HG03175 (cell line): ENCODE measurements around the gene PPP2R5B.

Experiments used
- ATAC-seq: cut with Tn5 transposase; IDR thresholded peaks from one replicate; pipeline ENCODE4 v1.9.1; 2021; ENCODE audit warnings: mild to moderate bottlenecking, moderate library complexity; ENCODE audit not compliant: unreplicated experiment

PPP2R5B gene

DNA sequence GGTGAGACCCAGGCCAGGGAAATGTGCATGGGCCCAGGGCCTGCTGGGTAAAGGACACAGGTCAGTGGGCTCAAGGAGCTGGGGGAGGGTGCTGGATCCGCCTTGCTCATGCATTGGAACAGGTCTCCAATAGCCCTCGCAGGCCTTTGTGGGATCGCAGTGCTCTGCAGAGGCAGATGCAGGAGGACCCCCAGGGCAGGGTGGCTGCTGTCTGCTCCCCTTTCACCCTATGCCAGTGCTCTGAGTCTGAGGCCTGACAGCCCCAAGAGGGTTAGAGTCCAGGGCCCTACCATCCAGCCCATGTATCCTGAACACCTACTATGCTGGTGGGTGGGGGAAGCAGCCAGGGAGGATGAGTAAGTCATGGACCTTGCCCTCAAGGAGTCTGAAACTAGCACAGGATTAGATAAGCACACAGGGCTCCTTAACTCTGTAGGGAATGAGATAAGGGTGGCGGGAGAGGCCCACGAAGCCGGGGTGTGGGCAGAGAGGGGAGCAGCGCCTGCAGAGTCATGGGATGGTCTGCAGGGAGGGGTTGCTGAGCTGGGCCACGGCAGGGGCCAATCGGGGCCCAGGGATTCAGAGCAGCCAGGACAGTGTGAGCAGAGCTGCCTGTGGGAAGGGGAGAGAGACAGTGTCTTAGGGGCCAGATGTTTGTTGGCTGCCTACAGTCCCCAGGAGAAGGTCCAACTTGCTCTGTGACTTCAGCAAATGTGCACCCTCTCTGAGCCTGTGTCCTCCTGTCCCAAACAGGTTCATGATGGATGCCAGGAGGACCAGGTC, 35.6 kb upstream of the PPP2R5B start:
- no peak for ATAC-seq

DNA sequence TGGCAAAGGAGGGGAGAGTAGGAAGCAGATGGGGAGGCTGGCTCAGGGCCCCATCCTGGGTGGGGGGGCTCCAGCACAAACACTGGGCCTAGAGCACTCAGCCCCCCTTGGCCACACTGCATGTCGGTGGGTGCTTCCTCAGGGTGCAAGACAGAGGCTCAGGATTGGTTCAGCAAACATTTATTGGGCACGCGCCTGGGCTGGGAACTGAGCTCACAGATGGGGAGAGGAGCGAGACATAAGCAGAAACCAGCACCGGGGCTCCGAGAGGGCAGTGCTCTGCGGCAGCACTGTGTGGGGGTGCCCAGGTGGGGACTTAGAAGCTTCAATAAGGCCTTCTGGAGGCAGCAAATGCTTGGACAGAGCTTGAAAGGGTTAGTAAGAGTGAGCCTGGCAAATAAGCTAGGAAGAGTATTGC, 34.0 kb upstream of the PPP2R5B start:
- ATAC-seq, result no peak

DNA sequence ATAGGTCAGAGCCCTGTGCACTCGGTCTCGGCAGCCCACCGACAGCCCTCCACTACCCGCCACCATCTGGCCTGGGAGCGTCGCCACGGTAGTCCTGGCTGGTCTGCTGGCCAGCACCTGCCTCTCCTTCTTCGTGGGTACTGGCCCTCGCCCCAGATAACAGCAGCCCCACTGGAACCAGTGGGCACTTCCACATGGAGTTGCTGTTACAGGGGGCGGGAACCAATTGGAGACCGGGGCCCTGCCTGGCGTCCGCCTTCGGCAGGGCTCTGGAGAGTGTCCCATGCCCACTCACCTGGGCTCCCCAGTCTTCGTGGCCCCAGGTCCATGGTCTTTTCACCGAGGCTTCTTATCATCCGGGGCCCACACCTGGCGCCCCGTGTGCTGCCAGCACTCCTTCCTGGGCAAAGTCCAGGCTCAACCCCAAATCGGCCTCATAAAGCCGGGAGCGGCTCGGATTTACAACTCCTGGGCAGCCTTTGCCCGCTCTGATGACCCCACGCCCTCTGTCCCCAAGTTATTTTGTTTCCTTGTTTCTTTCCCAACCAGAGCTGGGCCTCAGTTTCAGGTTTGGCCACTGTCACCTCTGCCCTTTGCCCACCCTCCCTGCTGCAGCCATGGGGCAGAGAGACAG, 33.2 kb upstream of the PPP2R5B start:
- ATAC-seq, result no peak

DNA sequence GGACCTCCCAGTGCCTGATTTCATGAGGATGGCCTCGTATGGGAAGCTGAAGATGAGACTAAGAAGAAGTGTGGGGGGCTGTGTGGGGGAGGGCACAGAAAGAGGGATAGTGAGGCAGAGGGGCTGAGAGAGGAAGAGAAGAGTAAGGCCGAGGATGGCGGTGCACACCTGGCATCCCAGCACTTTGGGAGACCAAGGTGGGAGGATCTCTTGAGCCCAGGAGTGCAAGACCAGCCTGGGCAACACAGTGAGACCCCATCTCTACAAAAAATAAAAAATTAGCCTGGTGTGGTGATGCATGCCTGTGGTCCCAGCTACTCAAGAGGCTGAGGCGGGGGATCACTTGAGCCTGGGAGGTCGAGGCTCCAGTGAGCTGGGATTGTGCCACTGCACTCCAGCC, 32.6 kb upstream of the PPP2R5B start:
- ATAC-seq, result no peak

DNA sequence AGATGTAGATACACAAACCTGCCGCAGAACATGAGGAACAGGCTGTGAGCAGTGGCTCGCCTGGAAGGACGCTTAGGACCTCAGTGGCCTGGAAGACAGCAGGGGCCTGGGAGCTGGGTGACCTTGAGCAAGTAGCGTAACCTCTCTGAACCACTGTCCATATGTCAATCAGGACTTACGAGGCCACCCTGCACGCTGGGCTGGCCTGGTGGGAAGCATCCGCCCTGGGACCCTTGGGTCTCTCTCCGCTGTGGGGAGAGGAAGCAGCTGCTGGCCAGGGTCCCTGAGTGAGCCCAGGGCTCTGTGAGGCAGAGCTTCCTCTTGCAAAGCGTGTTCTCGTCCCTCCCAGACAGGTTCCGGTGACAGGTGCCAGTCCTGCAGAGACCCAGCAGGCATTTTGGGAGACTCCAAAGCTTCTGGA, 32.1 kb upstream of the PPP2R5B start:
- ATAC-seq, result no peak

DNA sequence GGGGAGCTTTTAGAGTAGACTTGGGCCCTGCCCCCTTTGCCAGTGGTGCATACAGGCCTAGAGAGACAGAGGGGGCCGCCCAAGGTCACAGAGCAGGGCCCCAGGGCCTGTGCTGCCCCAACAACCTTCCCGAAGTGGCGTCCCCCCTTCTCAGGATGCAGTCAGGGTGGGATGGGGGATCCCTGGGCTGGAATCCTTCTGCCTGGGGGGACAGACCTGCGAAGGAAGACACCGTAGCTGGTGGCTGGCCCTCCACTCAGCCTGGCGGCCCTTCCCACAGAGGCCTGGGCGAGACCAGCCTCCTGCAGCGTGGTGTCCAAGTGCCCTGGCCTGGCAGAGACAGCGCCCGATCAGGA, 31.7 kb upstream of the PPP2R5B start:
- ATAC-seq, result no peak

DNA sequence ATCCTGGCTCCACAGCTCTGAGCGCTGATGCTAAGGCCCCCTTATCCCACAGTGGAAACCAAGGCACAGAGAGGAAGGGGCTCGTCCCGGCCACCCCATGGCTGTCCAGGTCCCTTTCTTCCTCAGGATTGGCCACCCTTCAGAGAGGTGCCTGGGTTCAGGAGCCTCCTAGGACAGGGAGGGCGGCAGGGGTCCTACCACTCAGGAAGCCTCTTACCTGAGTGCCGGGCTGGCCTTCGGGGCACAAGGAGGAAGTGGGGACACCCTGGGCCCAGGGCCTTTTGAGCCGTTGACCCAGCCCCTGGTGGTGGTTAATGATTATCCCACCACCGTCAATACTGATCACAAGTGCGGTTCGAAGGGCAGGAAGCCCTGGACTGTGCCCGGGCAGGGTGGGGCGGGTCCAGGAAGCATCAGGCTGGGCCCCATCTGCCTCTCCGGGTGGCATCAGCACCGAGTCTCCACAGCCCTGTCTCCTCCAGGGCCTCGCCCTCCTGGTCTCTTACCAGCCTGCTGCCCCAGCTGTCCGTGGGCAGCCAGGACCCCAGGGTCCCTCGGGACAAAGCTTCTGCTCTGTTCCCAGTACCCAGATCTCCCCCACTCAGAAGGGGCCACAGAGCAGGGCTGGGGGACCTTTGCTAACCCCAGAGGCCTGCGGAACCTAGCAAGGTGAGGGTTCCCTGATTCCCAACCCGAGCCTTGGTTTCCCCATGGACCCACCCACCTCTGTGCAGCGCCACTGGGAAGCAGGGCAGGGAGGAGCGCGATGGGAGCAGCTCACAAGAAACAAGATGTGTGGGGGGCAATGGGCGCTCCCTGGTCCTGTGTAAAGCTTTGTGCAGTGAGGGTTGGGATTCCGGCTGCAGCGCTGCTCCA, 31.1 kb upstream of the PPP2R5B start:
- ATAC-seq, result no peak

DNA sequence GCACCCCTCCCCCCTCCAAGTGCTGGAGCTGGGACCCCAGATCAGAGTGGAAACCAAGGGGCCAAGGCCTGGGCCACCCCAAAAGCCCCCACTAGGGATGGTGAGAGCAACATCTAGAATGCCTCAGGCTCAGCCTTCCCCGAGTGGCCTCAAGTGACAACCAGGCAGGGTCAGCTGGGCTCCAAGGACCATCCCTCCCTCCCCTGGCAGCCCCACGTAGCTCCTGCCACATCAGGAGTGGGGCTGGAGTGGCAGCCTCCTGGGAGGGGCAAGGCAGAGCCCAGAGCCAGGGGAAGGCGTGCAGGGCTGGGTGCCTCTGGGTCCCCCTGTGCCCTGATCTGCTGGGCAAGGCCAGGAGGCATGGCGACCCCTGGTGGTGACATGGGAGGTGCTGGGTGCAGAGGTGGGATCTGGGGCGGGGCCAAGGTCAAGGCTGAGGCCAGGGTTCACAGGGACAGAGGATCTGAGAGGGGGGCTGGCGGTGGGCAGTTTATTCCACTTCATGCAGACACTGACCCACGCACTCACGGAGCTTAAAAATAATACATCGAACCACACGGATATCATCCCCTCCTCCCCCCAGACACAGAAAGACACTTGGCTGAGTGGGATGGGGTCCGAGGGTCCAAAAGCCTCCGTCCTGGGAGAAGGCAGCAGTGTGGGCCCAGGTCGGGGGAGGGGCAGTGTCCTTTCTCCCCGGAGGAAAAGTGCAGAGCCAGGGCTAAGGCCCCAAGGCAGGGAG, 30.2 kb upstream of the PPP2R5B start:
- ATAC-seq, result peak; percentile 77

DNA sequence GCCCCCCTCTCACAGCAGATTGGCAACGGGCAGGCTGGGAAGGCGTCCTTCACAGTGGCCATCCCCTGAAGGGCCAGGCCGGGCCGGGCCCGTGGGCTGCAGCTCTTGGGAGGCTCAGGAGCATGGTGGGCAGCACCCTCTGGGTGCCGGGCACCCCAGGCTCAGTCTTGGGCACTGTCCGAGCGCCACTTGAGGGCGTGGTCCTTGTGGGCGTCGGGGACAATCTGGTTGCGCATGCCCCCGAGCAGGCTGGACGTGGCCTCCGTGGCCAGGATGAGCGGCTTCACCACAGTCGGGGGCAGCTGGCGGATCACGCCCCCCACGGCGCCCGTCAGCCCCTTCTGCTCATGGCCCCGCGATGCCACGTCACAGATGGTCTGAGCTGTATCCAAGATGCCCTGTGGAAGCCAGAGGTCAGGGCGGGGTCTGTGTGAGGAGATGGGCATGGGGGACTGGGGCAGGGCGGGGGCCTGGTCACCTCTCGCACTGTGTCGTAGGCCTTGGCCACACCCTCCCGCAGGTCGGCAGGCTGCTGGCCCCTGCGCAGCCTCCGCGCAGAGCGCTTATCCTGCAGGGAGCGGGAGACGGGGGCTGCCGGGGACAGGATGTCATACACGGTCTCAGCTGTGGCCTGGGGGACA, 29.6 kb upstream of the PPP2R5B start:
- ATAC-seq, result no peak

DNA sequence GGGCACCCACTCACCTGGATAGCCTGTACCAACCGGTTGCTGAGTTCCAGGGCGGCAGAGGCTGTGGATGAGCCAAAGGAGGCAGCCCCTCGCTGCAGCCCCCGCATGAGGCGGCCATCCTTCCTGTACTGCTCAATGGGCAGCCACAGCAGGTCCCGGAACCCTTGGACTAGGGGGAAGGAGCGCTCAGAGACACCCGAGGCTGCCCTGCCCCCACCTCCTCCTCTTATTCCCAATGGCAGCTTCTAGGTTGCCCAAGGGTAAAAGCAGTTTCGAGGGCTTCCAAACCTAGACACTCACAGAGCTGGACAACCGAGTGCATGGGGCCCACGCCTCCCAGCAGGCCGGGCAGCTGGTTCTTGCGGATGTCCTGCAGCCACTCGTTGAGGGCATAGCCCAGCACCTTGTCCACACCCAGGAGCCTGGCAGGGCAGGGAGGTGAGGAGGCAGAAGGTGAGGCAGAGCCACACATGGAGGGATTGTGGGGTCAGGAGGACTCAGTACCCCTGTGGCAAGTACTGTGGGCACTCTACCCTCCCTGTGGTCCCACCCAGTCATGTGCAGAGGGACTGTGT, 28.0 kb upstream of the PPP2R5B start:
- no peak for ATAC-seq

DNA sequence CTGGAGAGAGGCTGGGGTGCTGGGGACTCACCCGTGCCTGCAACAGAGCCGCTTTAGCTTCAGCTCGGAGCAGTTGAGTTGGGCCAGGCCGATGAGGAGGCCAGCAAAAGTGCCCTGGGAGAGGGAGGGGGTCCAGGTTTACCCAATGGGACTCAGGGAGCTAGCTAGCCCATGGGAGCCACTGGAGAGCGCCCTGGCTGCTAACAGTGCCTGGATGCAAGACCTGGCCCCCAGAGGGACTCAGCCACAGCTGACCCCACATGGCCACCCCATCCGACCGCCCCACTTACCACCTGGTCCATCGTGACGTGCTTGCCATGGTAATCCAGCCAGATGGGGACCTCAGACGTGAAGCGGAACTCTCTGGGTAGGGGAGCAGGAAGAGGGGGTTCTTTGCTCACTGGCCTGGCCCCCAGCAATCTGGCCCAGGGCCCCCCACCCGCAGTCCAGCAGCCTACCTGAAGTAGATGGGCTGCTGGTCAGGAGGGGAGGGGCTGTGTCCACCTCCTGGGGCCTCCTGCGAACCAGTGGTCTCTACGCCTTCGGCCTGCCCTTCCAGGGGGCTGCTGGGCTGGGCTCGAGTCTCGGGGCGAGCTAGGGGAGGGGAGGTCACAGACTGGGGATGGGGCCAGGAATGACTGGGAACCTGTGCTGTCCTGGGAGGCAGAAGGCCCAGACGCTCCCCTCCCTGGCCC, 27.0 kb upstream of the PPP2R5B start:
- ATAC-seq, result no peak

DNA sequence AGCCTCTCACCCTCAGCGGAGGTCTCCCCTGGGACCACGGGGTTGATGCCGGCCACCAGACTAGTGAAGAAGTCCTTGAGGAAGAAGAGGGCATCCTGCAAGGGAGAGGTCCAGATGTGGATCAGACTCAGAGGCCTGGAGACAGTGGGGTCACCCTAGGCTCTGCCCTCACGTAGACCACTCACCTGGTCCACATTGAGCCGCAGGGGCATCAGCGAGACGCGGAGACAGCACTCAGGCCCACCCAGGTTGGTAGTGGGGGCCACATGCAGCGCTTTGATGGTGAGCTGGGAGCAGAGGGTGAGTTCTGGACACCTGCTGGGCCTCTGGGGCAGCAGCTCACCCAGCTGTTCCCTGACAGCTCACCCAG, 26.4 kb upstream of the PPP2R5B start:
- no peak for ATAC-seq

DNA sequence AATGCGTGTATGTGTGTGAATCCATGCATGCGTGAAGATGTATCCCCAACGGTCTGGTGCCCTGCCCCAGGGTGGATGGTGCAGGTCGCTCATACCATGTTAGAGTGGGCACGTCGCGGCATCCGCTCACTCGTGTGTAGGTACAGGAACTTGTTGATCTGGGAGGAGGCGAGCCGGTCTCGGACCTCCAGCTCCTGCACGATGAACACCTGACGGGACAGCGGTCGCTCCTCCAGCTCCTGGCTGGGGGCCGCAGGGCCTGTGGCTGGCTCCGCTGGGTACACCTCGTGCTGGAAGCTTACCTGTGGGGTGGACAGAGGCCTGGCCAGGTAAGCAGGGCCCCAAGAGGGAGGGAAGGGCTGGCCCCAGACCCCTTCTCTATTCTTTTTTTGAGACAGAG, 25.9 kb upstream of the PPP2R5B start:
- no peak for ATAC-seq

DNA sequence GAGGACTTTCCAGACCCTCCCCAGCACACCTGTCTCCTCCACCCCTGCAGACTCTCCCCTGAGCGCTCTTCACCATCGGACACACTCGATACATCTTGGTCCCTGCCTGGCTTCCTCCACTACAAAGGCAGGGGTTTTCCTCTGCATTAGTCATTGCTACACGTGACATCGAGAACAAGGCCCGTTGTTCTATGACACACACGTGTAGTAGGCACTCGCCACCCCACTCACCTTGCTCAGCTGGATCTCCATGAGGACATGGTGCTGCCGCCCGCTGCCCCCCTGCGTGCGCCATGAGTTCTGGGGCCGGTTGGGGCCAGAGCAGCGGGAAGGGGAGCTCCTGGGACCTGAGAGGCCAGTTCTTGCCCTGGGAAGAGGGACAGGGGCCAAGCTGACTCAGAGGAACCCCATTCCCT, 24.2 kb upstream of the PPP2R5B start:
- ATAC-seq, result no peak

DNA sequence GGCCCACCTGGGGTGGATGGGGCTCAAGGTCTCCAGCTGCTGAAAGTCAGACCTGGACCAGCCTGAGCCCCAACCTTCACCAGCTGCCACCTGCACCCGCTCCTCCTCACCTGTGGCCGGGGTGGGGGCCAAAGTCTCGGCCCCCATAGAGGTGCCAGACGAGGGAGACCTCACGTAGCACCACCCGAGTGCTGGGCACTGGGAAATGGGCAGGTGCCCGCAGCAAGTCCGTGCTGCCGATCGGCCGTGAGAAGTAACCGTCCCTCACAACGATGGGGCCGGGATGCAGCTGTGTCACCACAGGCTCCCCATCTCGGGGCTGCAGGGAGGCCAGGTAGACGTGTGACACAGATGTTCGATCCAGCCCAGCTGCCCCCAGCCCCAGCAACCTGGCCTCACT, 23.7 kb upstream of the PPP2R5B start:
- ATAC-seq, result no peak

DNA sequence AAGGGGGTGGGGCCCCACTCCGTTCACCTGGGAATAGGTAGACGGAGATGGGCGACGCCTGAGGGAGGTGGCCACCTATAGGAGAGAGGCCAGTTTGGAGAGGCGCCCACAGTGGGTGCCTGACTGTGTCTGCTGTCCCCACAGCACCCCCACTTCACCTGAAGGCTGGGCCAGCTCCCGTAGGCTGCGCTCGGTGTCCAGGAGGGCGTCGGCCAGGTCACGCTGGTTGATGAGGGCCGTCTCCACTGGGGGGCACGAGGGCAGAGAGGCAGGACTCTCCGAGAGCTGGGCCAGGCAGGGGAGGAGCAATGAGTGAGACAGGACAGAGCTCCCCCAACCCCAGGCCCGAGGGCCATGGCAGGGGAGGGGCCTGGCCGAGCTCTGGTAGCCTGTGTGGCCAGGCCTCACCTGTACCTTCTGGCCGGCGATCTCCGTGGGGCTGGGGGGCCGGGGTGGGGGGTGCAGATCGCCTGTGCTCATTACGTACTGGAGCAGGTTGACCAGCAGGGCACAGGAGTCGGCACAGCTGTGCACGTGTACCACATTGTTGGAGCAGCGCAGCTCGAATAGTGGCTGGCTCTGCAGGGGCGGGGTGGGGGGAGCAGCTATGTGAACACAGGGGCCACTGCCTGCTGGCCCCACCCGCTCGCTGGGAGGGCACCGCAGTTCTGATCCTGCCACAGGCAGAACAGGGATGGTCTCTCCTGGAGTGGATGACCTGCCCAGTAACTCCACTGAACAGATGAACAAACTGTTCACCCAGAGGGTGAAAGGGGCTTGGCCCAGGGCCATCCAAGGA, 22.2 kb upstream of the PPP2R5B start:
- ATAC-seq, result no peak

DNA sequence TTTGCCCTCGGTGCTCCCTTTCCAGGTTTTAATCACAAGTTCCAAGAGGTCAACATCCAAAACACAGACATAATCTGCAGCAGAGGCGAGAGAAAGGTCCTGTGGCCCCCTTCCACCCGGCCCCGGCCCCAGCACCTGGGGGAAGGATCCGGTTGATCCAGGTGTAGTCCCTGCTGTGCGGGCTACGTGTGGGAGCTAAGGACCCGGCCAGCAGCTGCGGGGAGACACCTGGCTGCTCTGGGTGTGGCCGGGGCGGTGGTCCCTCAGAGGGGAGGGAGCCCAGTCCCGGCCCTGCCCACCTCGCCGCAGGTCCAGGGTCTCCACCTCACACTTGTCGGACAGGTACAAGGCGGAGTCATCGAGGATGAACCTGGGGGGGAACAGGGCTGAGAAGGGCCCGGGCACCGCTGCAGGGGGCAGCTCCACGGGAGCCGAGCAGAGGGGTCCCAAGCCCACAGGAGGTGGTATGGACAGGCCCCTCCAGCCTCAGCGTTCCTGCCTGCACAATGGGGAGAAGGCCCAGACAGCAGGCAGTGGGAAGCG, 21.1 kb upstream of the PPP2R5B start:
- no peak for ATAC-seq

DNA sequence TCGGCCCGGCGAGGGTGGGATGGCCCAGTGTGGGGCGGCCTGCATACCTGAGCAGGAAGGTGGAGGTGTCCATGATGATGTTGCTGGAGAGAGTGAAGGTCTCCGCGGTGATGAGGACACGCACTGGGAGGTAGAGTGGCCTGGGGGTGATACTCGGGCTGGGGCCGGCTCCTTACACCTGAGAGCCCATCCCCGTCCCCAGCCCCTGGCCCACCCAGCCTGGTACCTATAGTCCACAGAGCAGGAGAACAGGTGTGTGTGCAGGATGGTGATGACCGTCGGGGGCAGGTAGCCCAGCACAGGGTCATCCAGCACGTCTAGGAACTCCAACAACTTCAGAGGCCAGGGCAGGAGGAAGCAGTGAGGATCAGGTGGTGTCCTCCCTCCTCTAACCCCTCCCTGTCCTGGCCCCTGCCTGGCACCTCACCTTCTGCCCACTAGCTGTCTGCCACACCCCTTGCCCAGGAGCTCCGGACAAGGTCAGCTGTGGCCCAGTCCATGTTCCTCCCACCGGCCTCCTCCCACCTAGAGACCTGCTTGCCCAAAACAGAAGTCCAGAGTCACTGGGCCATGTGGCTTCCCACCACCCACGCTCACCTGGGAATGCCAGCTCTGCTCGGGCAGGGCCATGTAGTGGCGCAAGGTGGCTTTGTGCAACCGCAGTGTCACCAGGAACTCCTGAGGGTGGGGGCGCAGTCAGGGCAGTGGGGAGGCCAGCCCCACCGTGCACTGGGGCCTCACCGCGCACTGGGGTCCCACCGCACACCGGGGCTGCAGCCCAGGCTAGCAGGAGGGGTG, 18.8 kb upstream of the PPP2R5B start:
- no peak for ATAC-seq
